ENCODE results near the gene IDH3G. TPM values are rescaled to one million over a fixed set of nuclear protein-coding genes. Genes with fewer than 3 reads are reported as not detected.

IDH3G gene
- total RNA-seq, 1 experiment from 2014 or later: 43.2 TPM

GRCh38 chrX:153799326-153799725 lies 5.2 kb upstream of the IDH3G start:
- Histone ChIP-seq H2BK20ac (ENCODE audit: low read depth, low read length, poor library complexity, severe bottlenecking) (no peak overlapping the region), H2BK12ac (ENCODE audit: insufficient read length, low read depth, low read length) (no peak overlapping the region), H3K27me3 (ENCODE audit: insufficient read depth, low read length) (no peaks in the 10 kb centered on the region), H2BK120ac (ENCODE audit: low read depth, low read length, poor library complexity, severe bottlenecking) (no peak overlapping the region), H4K8ac (replicated peaks; ENCODE audit: insufficient read length, low read depth, low read length) (no peak overlapping the region), H3K27ac (ENCODE audit: insufficient read length, low read depth, low read length) (no peak overlapping the region), H3K56ac (ENCODE audit: insufficient read length, low read depth, low read length) (no peak overlapping the region), H3K14ac (ENCODE audit: insufficient read depth, low read length) (no peak overlapping the region), H3K18ac (ENCODE audit: insufficient read length, low read depth, low read length) (no peak overlapping the region), H3K4me2 (ENCODE audit: insufficient read depth, insufficient read length, low read length) (no peak overlapping the region), H2AFZ (ENCODE audit: low read length) (no peak overlapping the region), H4K91ac (ENCODE audit: insufficient read length, low read depth, low read length) (no peak overlapping the region), H3K23ac (ENCODE audit: insufficient read length, low read depth, low read length) (no peak overlapping the region), H3T11ph (ENCODE audit: low read length) (no peak overlapping the region), H4K20me1 (ENCODE audit: control insufficient read depth, insufficient read depth, insufficient read length) (no peaks in the 10 kb centered on the region), H3K9ac (ENCODE audit: extremely low read depth, insufficient read length, low read length) (no peak overlapping the region), H3K79me1 (ENCODE audit: insufficient read depth, low read depth, low read length, poor library complexity, severe bottlenecking) (no peaks in the 10 kb centered on the region), H2BK5ac (ENCODE audit: insufficient read length, low read length) (no peak overlapping the region), H3K4me1 (ENCODE audit: insufficient read depth, low read length) (no peaks in the 10 kb centered on the region), H2BK15ac (ENCODE audit: low read depth, low read length) (no peak overlapping the region), H3K79me2 (ENCODE audit: insufficient read depth, low read length) (no peaks in the 10 kb centered on the region), H2AK5ac (ENCODE audit: insufficient read length, low read length) (no peak overlapping the region), H3K9me3 (ENCODE audit: control insufficient read depth, low read depth, low read length) (peaks cover 15% of the 10 kb centered on the region), H3K4ac (ENCODE audit: low read depth, low read length) (no peak overlapping the region), H3K23me2 (ENCODE audit: insufficient read length, low read depth, low read length, poor library complexity, severe bottlenecking) (no peaks in the 10 kb centered on the region), H4K5ac (ENCODE audit: insufficient read length, low read depth, low read length) (no peak overlapping the region)
- TF ChIP-seq CTCF (conservative IDR thresholded peaks at IDR 0.05): no peak
- Mint-ChIP-seq H3K4me1 (peaks cover 0 to 6% of the 10 kb centered on the region in 2 experiments; a peak in 2 of 4 replicates), H3K36me3 (ENCODE audit: insufficient read depth in 1 of 3, low read depth in 3 of 3) (peaks cover 23 to 45% (median 26%) of the 10 kb centered on the region in 3 experiments), H3K9me3 (peaks cover 52 to 71% of the 10 kb centered on the region in 2 experiments), H3K27ac (no peak overlapping the region), H3K27me3 (ENCODE audit: low read depth) (peaks cover 2% of the 10 kb centered on the region; the same call in 1 of the 2 replicates), H3K4me3 (no peak overlapping the region)
- DNase-seq: no peak
- WGBS (ENCODE audit: extremely low coverage, insufficient read length, low lambda C conversion rate): no CpG with 5 or more reads among the region's 5 CpGs

Measured in H9 (cell line).